ENCODE measurements around the gene IFTAP.

DNA sequence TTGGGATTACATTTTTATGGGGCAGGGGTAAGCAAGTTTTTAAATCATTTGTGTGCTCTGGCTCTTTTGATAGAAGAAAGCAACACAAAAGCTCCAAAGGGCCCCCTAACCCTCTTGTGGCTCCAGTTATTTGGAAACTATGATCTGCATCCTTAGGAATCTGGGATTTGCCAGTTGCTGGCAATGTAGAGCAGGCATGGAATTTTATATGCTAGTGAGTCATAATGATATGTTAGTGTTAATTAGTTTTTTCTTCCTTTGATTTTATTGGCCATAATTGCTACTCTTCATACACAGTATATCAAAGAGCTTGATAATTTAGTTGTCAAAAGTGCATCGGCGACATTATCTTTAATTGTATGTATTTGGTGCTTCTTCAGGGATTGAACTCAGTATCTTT lies 16.4 kb upstream of the IFTAP start:
- no peak for TF ChIP-seq EP300 (IDR thresholded peaks at IDR 0.05)
- TF ChIP-seq, protein P1, sequence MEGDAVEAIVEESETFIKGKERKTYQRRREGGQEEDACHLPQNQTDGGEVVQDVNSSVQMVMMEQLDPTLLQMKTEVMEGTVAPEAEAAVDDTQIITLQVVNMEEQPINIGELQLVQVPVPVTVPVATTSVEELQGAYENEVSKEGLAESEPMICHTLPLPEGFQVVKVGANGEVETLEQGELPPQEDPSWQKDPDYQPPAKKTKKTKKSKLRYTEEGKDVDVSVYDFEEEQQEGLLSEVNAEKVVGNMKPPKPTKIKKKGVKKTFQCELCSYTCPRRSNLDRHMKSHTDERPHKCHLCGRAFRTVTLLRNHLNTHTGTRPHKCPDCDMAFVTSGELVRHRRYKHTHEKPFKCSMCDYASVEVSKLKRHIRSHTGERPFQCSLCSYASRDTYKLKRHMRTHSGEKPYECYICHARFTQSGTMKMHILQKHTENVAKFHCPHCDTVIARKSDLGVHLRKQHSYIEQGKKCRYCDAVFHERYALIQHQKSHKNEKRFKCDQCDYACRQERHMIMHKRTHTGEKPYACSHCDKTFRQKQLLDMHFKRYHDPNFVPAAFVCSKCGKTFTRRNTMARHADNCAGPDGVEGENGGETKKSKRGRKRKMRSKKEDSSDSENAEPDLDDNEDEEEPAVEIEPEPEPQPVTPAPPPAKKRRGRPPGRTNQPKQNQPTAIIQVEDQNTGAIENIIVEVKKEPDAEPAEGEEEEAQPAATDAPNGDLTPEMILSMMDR (IDR thresholded peaks at IDR 0.05), result no peak
- no peak for TF ChIP-seq POLR2A (IDR thresholded peaks at IDR 0.05)
